Measurements from ENCODE around the gene UBE2E1. TPM values are rescaled to one million over a fixed set of nuclear protein-coding genes. Genes with fewer than 3 reads are reported as not detected.
A peak's percentile ranks its signal among the peaks of the same experiment; 100 is the strongest.
"Not testable (repeated sequence)": the region's sequence is repeated elsewhere in the genome, so short reads cannot be mapped to it uniquely, and the experiment has no call there.

Gene UBE2E1
- total RNA-seq, 2 donors from 2014 or later = 76.2 to 78.4 TPM

GRCh38 chr3:23916152-23916885, 110.6 kb downstream of the UBE2E1 start:
- peak overlapping the region; percentile 98 to 99 for H3K4me3 Mint-ChIP-seq
- no peaks in the 10 kb centered on the region for H3K27me3 Mint-ChIP-seq (ENCODE audit: low read depth)
- peaks cover 24 to 35% of the 10 kb centered on the region in 2 donors for H3K36me3 Mint-ChIP-seq (ENCODE audit: insufficient read depth in 2 of 2)
- ATAC-seq (replicated peaks in 1 of 2) = peak; percentile 56 to 60
- DNase-seq = no peak
- H3K9me3 Mint-ChIP-seq = no peaks in the 10 kb centered on the region
- H3K4me1 Mint-ChIP-seq (ENCODE audit: low read depth) = peaks cover 59% of the 10 kb centered on the region
- H3K27ac Mint-ChIP-seq = no peak overlapping the region

- peaks cover 24 to 36% of the 10 kb centered on the region in 2 donors for H3K36me3 Mint-ChIP-seq (ENCODE audit: insufficient read depth in 2 of 2)
- peak within 1 kb of the TSS; percentile 98 to 99 for H3K4me3 Mint-ChIP-seq
- H3K27ac Mint-ChIP-seq = peak within 1 kb of the TSS; percentile 99
- DNase-seq (peak; percentile 96 to 98), ATAC-seq (replicated peaks in 1 of 2) (peak; percentile 95)
- no peaks in the 10 kb centered on the region for H3K27me3 Mint-ChIP-seq (ENCODE audit: low read depth)
- no peaks in the 10 kb centered on the region for H3K9me3 Mint-ChIP-seq
- H3K4me1 Mint-ChIP-seq (ENCODE audit: low read depth) = peaks cover 59% of the 10 kb centered on the region
Measured at GRCh38 chr3:23916886-23917678, 111.3 kb downstream of the UBE2E1 start, which contains the start of the genes NKIRAS1 and RPL15. TSS of gene NKIRAS1 (minus strand) at chr3:23916990. CDS start at chr3:23910904, 6,086 bp downstream. TSS of gene RPL15 (plus strand) at chr3:23917132. CDS start at chr3:23917860, 728 bp downstream.

GRCh38 chr3:23917679-23918303, 112.0 kb downstream of the UBE2E1 start:
- Mint-ChIP-seq H3K36me3 (ENCODE audit: insufficient read depth in 2 of 2) (peaks cover 24 to 36% of the 10 kb centered on the region in 2 donors), H3K27ac (peak overlapping the region; percentile 99), H3K4me3 (peak overlapping the region; percentile 98 to 99), H3K4me1 (ENCODE audit: low read depth) (peaks cover 59% of the 10 kb centered on the region)
- DNase-seq; H3K9me3 Mint-ChIP-seq; H3K27me3 Mint-ChIP-seq (ENCODE audit: low read depth); ATAC-seq (replicated peaks in 1 of 2): not testable (repeated sequence)

GRCh38 chr3:23918331-23918730, 112.6 kb downstream of the UBE2E1 start:
- ATAC-seq (replicated peaks in 1 of 2); H3K9me3 Mint-ChIP-seq; DNase-seq; H3K27me3 Mint-ChIP-seq (ENCODE audit: low read depth): not testable (repeated sequence)
- H3K36me3 Mint-ChIP-seq (ENCODE audit: insufficient read depth in 2 of 2) = peaks cover 24 to 36% of the 10 kb centered on the region in 2 donors
- H3K4me3 Mint-ChIP-seq = peak overlapping the region; percentile 98 to 99
- peaks cover 59% of the 10 kb centered on the region for H3K4me1 Mint-ChIP-seq (ENCODE audit: low read depth)
- H3K27ac Mint-ChIP-seq = peak overlapping the region; percentile 99

- ATAC-seq (replicated peaks in 1 of 2) = no peak
- no peaks in the 10 kb centered on the region for H3K9me3 Mint-ChIP-seq
- H3K4me1 Mint-ChIP-seq (ENCODE audit: low read depth) = peaks cover 50% of the 10 kb centered on the region
- H3K36me3 Mint-ChIP-seq (ENCODE audit: insufficient read depth in 2 of 2) = peaks cover 24 to 36% of the 10 kb centered on the region in 2 donors
- no peak for DNase-seq
- H3K4me3 Mint-ChIP-seq = peak overlapping the region; percentile 98 to 99
- H3K27me3 Mint-ChIP-seq (ENCODE audit: low read depth) = no peaks in the 10 kb centered on the region
- peak overlapping the region; percentile 50 for H3K27ac Mint-ChIP-seq
Measured at GRCh38 chr3:23919628-23920027, 113.9 kb downstream of the UBE2E1 start.

GRCh38 chr3:23920151-23920655, 114.4 kb downstream of the UBE2E1 start:
- DNase-seq (no peak), ATAC-seq (replicated peaks in 1 of 2) (no peak)
- Mint-ChIP-seq H3K4me3 (peak overlapping the region; percentile 15 to 99), H3K4me1 (ENCODE audit: low read depth) (peaks cover 44% of the 10 kb centered on the region), H3K27ac (peak overlapping the region; percentile 64), H3K36me3 (ENCODE audit: insufficient read depth in 2 of 2) (peaks cover 24 to 36% of the 10 kb centered on the region in 2 donors), H3K27me3 (ENCODE audit: low read depth) (no peaks in the 10 kb centered on the region), H3K9me3 (no peaks in the 10 kb centered on the region)

- no peaks in the 10 kb centered on the region for H3K9me3 Mint-ChIP-seq
- no peaks in the 10 kb centered on the region for H3K27me3 Mint-ChIP-seq (ENCODE audit: low read depth)
- DNase-seq (no peak), ATAC-seq (replicated peaks in 1 of 2) (no peak)
- H3K27ac Mint-ChIP-seq = peak overlapping the region; percentile 40
- H3K36me3 Mint-ChIP-seq (ENCODE audit: insufficient read depth in 2 of 2) = peaks cover 24 to 36% of the 10 kb centered on the region in 2 donors
- H3K4me1 Mint-ChIP-seq (ENCODE audit: low read depth) = peaks cover 35% of the 10 kb centered on the region
- H3K4me3 Mint-ChIP-seq = no peak overlapping the region
Measured at GRCh38 chr3:23921052-23921511, 115.3 kb downstream of the UBE2E1 start.

- peaks cover 26% of the 10 kb centered on the region for H3K4me1 Mint-ChIP-seq (ENCODE audit: low read depth)
- no peak overlapping the region for H3K27ac Mint-ChIP-seq
- no peak overlapping the region for H3K4me3 Mint-ChIP-seq
Measured at GRCh38 chr3:23923786-23924185, 118.0 kb downstream of the UBE2E1 start.

GRCh38 chr3:23926246-23926645, 120.5 kb downstream of the UBE2E1 start:
- no peak for ATAC-seq (replicated peaks in 1 of 2)

More at GRCh38 chr3:23923786-23924185, 118.0 kb downstream of the UBE2E1 start:
- DNase-seq = no peak
- Mint-ChIP-seq H3K27me3 (ENCODE audit: low read depth) (no peaks in the 10 kb centered on the region), H3K9me3 (no peaks in the 10 kb centered on the region), H3K36me3 (ENCODE audit: insufficient read depth in 2 of 2) (peaks cover 7 to 19% of the 10 kb centered on the region in 2 donors)
- ATAC-seq (replicated peaks in 1 of 2) = no peak

GRCh38 chr3:23926736-23927135, 121.0 kb downstream of the UBE2E1 start:
- no peak for DNase-seq
- no peak overlapping the region for H3K4me3 Mint-ChIP-seq
- no peaks in the 10 kb centered on the region for H3K9me3 Mint-ChIP-seq
- peak overlapping the region; percentile 57 for H3K27ac Mint-ChIP-seq
- H3K27me3 Mint-ChIP-seq (ENCODE audit: low read depth) = no peaks in the 10 kb centered on the region
- H3K36me3 Mint-ChIP-seq (ENCODE audit: insufficient read depth in 2 of 2) = no peaks in the 10 kb centered on the region
- ATAC-seq (replicated peaks in 1 of 2) = no peak
- H3K4me1 Mint-ChIP-seq (ENCODE audit: low read depth) = peaks cover 6% of the 10 kb centered on the region

More at GRCh38 chr3:23926246-23926645, 120.5 kb downstream of the UBE2E1 start:
- Mint-ChIP-seq H3K9me3 (no peaks in the 10 kb centered on the region), H3K27ac (no peak overlapping the region), H3K27me3 (ENCODE audit: low read depth) (no peaks in the 10 kb centered on the region), H3K36me3 (ENCODE audit: insufficient read depth in 2 of 2) (peaks cover 0 to 2% of the 10 kb centered on the region in 2 donors), H3K4me1 (ENCODE audit: low read depth) (peaks cover 6% of the 10 kb centered on the region), H3K4me3 (no peak overlapping the region)
- no peak for DNase-seq

- Mint-ChIP-seq H3K4me1 (ENCODE audit: low read depth) (peaks cover 6% of the 10 kb centered on the region), H3K36me3 (ENCODE audit: insufficient read depth in 2 of 2) (no peaks in the 10 kb centered on the region), H3K9me3 (no peaks in the 10 kb centered on the region), H3K27me3 (ENCODE audit: low read depth) (no peaks in the 10 kb centered on the region), H3K27ac (no peak overlapping the region), H3K4me3 (no peak overlapping the region)
- peak in 1 of 2 donors; percentile 25 for ATAC-seq (replicated peaks in 1 of 2)
- no peak for DNase-seq
Measured at GRCh38 chr3:23928524-23928923, 122.8 kb downstream of the UBE2E1 start.

- DNase-seq = no peak
- no peaks in the 10 kb centered on the region for H3K36me3 Mint-ChIP-seq (ENCODE audit: insufficient read depth in 2 of 2)
- no peak for ATAC-seq (replicated peaks in 1 of 2)
- no peak overlapping the region for H3K4me3 Mint-ChIP-seq
- peaks cover 6% of the 10 kb centered on the region for H3K4me1 Mint-ChIP-seq (ENCODE audit: low read depth)
- no peak overlapping the region for H3K27ac Mint-ChIP-seq
- H3K9me3 Mint-ChIP-seq = no peaks in the 10 kb centered on the region
- H3K27me3 Mint-ChIP-seq (ENCODE audit: low read depth) = no peaks in the 10 kb centered on the region
Measured at GRCh38 chr3:23931597-23931996, 125.8 kb downstream of the UBE2E1 start.

All from activated T-cell treated with anti-CD3 and anti-CD28 coated beads, Interleukin-2, amount 50 U/mL, for 72 hours (primary cell).